GM19043 (cell line): ENCODE measurements around the gene ATP6V0B.
A peak's percentile ranks its signal among the peaks of the same experiment; 100 is the strongest.

ENCODE experiments used
- ATAC-seq: cut with Tn5 transposase; IDR thresholded peaks from one replicate; pipeline ENCODE4 v1.9.1; 2021; ENCODE audit warnings: low read depth; ENCODE audit not compliant: unreplicated experiment

The ATP6V0B gene

DNA sequence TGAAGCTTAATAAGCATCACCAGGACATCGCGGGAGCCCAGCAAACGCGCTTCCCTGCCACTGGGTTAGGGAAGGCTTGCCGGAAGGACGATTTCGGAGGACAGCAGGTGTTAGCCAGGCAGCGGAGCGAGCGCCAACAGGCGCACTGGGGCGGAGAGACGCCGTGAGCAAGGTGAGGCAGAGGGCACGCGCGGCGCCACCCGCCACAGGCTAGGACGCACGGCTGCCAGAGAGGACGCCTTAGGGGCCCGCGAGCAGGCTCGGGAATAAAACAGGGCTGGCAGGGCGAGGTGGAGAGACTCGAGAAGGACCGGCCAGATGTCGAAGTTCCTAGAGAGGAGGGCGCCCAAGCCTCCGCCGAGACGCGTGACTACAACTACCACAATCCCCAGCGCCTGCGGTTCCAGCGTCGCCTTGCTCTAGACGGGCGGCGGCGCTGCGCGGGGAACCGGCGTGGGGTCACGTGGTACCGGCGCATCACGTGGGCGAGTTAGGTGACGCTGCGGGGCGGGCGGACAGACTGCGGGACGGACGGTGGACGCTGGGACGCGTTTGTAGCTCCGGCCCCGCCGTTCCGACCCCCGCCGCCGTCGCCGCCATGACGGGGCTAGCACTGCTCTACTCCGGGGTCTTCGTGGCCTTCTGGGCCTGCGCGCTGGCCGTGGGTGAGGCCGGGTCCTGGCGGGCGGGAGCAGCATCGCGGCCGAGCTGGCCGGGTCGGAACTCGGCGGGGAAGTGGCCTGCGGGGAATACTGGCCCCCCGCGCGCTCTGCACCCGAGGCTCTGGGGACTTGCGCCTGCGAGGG, at the start of gene ATP6V0B:
Gene ATP6V0B (plus strand): TSS at position 518 of the 806 bp plus-strand sequence. CDS start 81 bp downstream, at position 599.
- peak; percentile 63 for ATAC-seq

- ATAC-seq, result no peak
Measured at GRCh38 chr1:43925846-43926245, 48.9 kb upstream of the ATP6V0B start.

- ATAC-seq, result no peak
Measured at GRCh38 chr1:43930168-43930948, 44.4 kb upstream of the ATP6V0B start.

DNA sequence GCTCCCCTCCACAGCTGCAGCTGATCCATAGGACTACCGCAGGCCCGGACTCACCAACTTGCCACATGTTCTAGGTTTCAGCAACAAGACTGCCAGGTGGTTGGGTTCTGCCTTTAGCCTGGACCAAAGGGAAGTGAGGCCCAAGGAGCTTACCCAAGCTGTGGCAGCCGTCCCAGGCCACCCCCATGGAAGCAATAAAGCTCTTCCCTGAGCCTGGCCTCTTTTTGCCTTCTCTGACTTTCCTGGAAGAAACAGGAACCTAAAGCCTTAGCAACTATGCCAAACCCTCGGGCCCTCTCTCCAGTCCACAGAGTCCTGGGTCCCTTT, 43.8 kb upstream of the ATP6V0B start:
- ATAC-seq, result no peak

DNA sequence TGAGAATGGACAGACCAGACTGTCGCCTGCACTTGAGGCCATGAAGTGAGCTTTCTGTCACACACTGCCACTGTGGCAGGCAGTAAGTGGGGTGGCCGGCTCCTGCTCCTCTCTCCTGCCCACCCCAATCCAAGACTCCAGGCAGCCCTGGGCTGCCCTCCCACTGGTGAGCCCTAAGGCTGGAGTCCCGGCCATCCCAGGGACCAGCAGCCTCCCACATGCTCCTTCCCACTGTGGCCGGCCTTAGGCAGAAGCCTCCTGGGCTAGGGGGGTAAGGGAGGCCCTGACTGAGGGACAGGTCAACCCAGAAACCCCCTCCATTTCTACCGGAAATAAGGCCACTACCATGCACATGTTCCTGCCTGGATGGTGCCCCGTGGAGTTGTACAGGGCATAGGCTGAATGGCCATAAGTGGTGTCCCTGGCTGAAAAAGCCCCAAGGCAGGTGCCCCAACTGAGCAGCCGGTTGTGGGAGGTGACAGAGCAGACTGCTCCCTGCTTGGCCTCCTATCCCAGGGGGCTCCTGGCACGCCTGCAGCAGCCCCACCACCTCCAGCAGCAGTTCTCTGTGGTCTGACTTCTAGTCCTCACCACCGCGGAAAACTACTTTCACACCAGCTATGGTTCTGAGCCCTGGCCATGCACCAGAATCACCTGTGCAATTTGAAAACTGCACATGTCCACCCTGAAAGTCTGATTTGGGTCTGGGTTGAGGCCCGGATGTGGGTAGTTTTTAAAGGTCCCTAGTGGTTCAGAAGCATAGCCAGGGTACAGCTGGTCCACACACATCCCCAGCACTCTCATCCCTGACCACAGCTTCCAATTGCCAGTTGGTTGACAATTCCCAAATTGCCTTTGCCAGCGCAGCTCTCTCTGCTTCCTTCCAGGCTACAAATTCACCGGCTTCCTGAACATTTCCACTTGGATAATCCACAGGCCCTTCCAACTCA, 42.8 kb upstream of the ATP6V0B start:
- ATAC-seq, result no peak

- no peak for ATAC-seq
Measured at GRCh38 chr1:43932786-43933385, 41.9 kb upstream of the ATP6V0B start.

GRCh38 chr1:43933386-43934100, 41.2 kb upstream of the ATP6V0B start, which contains the start of gene ARTN:
Gene ARTN, plus strand, starts transcription at chr1:43933801. Its CDS starts 1,856 bp downstream, at chr1:43935657.
- ATAC-seq, result no peak

- ATAC-seq, result no peak
Measured at GRCh38 chr1:43934101-43934985, 40.4 kb upstream of the ATP6V0B start.

GRCh38 chr1:43934986-43935324, 39.8 kb upstream of the ATP6V0B start:
- ATAC-seq, result no peak

DNA sequence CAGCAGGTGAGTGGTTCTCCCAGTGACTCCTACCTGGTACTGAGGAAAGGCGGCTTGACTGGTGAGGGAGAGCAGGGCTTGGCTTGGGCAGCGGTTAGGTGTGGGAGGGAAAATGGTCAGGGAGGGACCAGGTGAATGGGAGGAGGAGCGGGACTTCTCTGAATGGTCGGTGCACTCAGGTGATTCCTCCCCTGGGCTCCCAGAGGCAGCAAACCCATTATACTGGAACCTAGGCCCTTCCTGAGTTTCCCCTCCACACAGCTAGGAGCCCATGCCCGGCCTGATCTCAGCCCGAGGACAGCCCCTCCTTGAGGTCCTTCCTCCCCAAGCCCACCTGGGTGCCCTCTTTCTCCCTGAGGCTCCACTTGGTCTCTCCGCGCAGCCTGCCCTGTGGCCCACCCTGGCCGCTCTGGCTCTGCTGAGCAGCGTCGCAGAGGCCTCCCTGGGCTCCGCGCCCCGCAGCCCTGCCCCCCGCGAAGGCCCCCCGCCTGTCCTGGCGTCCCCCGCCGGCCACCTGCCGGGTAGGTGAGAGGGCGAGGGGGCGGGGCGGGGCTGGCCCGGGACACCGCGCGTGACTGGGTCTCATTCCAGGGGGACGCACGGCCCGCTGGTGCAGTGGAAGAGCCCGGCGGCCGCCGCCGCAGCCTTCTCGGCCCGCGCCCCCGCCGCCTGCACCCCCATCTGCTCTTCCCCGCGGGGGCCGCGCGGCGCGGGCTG, 38.9 kb upstream of the ATP6V0B start:
- ATAC-seq, result no peak

DNA sequence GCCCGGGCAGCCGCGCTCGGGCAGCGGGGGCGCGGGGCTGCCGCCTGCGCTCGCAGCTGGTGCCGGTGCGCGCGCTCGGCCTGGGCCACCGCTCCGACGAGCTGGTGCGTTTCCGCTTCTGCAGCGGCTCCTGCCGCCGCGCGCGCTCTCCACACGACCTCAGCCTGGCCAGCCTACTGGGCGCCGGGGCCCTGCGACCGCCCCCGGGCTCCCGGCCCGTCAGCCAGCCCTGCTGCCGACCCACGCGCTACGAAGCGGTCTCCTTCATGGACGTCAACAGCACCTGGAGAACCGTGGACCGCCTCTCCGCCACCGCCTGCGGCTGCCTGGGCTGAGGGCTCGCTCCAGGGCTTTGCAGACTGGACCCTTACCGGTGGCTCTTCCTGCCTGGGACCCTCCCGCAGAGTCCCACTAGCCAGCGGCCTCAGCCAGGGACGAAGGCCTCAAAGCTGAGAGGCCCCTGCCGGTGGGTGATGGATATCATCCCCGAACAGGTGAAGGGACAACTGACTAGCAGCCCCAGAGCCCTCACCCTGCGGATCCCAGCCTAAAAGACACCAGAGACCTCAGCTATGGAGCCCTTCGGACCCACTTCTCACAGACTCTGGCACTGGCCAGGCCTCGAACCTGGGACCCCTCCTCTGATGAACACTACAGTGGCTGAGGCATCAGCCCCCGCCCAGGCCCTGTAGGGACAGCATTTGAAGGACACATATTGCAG, 38.2 kb upstream of the ATP6V0B start:
- ATAC-seq, result no peak

GRCh38 chr1:43937179-43937865, 37.4 kb upstream of the ATP6V0B start:
- no peak for ATAC-seq

- ATAC-seq, result no peak
Measured at GRCh38 chr1:43938383-43938782, 36.4 kb upstream of the ATP6V0B start.

DNA sequence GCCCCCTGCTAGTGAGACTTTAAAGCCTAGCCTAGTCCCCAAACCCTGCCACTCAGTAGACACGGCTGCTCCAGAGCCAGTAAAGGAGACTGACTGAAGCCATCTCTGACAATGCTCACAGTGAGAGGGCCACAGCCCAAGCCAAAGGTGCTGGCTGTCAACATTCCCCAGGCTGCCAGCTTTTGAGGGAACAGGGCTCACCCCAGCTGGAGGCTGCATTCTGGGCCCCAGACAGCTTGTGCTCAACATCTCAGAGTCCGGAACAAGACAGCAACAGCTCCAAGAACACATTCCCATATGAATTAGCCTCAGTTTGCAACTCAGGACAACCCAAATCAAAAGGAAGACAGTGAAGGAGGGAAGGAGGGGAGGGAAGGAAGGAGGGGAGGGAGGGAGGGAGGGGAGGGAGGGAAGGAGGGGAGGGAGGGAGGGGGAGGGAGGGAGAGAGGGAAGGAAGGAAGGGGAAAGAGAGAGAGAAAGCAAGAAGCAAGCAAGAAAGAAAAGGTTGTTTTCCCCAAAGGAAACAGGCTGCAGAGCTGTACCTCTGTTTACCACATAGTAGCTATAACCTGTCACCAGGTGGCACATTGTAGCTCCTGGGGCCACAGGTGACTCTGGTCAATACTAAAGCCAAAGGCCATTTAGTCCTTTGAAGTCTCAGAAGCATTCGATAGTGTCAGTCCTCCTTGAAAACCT, 35.7 kb upstream of the ATP6V0B start:
- ATAC-seq, result no peak

GRCh38 chr1:43942411-43942810, 32.3 kb upstream of the ATP6V0B start:
- no peak for ATAC-seq

DNA sequence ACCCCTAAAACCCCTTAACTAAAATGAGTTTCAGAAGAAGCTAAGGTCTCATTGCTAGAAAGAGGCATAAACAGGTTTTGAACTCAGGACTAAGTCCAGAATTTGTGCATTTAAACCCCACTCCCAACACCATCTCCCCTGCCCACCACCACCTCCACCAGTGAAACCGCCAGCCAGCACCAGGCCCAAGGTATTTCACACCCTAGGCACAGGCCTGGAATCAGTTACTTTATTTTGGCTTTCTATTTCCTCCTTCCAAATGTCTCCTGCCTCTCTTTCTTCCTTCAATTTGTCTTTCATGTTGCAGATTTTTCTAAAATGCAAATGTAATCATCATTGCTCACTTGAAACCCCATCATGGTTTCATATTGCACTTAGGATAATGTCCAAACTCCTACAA, 29.9 kb upstream of the ATP6V0B start:
- no peak for ATAC-seq
